ENCODE data around the gene SHC3. TPM values are rescaled to one million over a fixed set of nuclear protein-coding genes. Genes with fewer than 3 reads are reported as not detected.

SHC3 gene
- total RNA-seq, 1 donor from 2014 or later, result not detected

GRCh38 chr9:89029788-89030187 is 148.8 kb downstream of the SHC3 start:
- Mint-ChIP-seq H3K27me3 (ENCODE audit: insufficient read depth) (peaks cover 11% of the 10 kb centered on the region), H3K4me1 (ENCODE audit: low read depth) (no peaks in the 10 kb centered on the region), H3K9me3 (peaks cover 9% of the 10 kb centered on the region), H3K36me3 (ENCODE audit: low read depth) (no peaks in the 10 kb centered on the region), H3K4me3 (no peak overlapping the region), H3K27ac (no peak overlapping the region)
- no peak for DNase-seq (ENCODE audit: low spot score)
- intact Hi-C loops (cut with micrococcal nuclease), result no loop called here

GRCh38 chr9:89026876-89027275 is 151.7 kb downstream of the SHC3 start:
- Mint-ChIP-seq H3K27ac (no peak overlapping the region), H3K4me1 (ENCODE audit: low read depth) (no peaks in the 10 kb centered on the region)

GRCh38 chr9:89025553-89025952 is 153.1 kb downstream of the SHC3 start:
- intact Hi-C loops (cut with micrococcal nuclease), result no loop called here
- Mint-ChIP-seq H3K36me3 (ENCODE audit: low read depth) (no peaks in the 10 kb centered on the region), H3K27me3 (ENCODE audit: insufficient read depth) (peaks cover 4% of the 10 kb centered on the region), H3K27ac (no peak overlapping the region), H3K9me3 (peaks cover 9% of the 10 kb centered on the region), H3K4me1 (ENCODE audit: low read depth) (no peaks in the 10 kb centered on the region), H3K4me3 (no peak overlapping the region)
- DNase-seq (ENCODE audit: low spot score), result no peak

More at GRCh38 chr9:89026876-89027275, 151.7 kb downstream of the SHC3 start:
- DNase-seq (ENCODE audit: low spot score), result no peak
- intact Hi-C loops (cut with micrococcal nuclease), result no loop called here
- H3K27me3 Mint-ChIP-seq (ENCODE audit: insufficient read depth), result peaks cover 7% of the 10 kb centered on the region
- H3K36me3 Mint-ChIP-seq (ENCODE audit: low read depth), result no peaks in the 10 kb centered on the region
- H3K9me3 Mint-ChIP-seq, result peaks cover 9% of the 10 kb centered on the region
- H3K4me3 Mint-ChIP-seq, result no peak overlapping the region

- H3K4me1 Mint-ChIP-seq (ENCODE audit: low read depth), result no peaks in the 10 kb centered on the region
- no peaks in the 10 kb centered on the region for H3K36me3 Mint-ChIP-seq (ENCODE audit: low read depth)
- no peak for DNase-seq (ENCODE audit: low spot score)
- intact Hi-C loops (cut with micrococcal nuclease), result no loop called here
- H3K9me3 Mint-ChIP-seq, result peaks cover 5% of the 10 kb centered on the region
- H3K27ac Mint-ChIP-seq, result no peak overlapping the region
- H3K4me3 Mint-ChIP-seq, result no peak overlapping the region
- peaks cover 4% of the 10 kb centered on the region for H3K27me3 Mint-ChIP-seq (ENCODE audit: insufficient read depth)
Measured at GRCh38 chr9:89024727-89025126, 153.9 kb downstream of the SHC3 start.

- Mint-ChIP-seq H3K9me3 (no peaks in the 10 kb centered on the region), H3K4me1 (ENCODE audit: low read depth) (no peaks in the 10 kb centered on the region), H3K27ac (no peak overlapping the region), H3K36me3 (ENCODE audit: low read depth) (no peaks in the 10 kb centered on the region), H3K4me3 (no peak overlapping the region), H3K27me3 (ENCODE audit: insufficient read depth) (peaks cover 9% of the 10 kb centered on the region)
- intact Hi-C loops (cut with micrococcal nuclease), result no loop called here
- no peak for DNase-seq (ENCODE audit: low spot score)
Measured at GRCh38 chr9:89023740-89024139, 154.9 kb downstream of the SHC3 start.

- Mint-ChIP-seq H3K36me3 (ENCODE audit: low read depth) (no peaks in the 10 kb centered on the region), H3K4me3 (no peak overlapping the region), H3K27ac (no peak overlapping the region), H3K4me1 (ENCODE audit: low read depth) (no peaks in the 10 kb centered on the region), H3K9me3 (no peaks in the 10 kb centered on the region), H3K27me3 (ENCODE audit: insufficient read depth) (peaks cover 14% of the 10 kb centered on the region)
- DNase-seq (ENCODE audit: low spot score), result no peak
- intact Hi-C loops (cut with micrococcal nuclease), result no loop called here
Measured at GRCh38 chr9:89022902-89023301, 155.7 kb downstream of the SHC3 start.

GRCh38 chr9:89022001-89022759 is 156.4 kb downstream of the SHC3 start:
- Mint-ChIP-seq H3K27me3 (ENCODE audit: insufficient read depth) (peaks cover 20% of the 10 kb centered on the region), H3K27ac (no peak overlapping the region), H3K4me3 (no peak overlapping the region), H3K4me1 (ENCODE audit: low read depth) (no peaks in the 10 kb centered on the region), H3K9me3 (no peaks in the 10 kb centered on the region), H3K36me3 (ENCODE audit: low read depth) (no peaks in the 10 kb centered on the region)
- intact Hi-C loops (cut with micrococcal nuclease), result no loop called here
- DNase-seq (ENCODE audit: low spot score), result no peak

- DNase-seq (ENCODE audit: low spot score), result no peak
- no peaks in the 10 kb centered on the region for H3K36me3 Mint-ChIP-seq (ENCODE audit: low read depth)
- intact Hi-C loops (cut with micrococcal nuclease), result no loop called here
- H3K4me3 Mint-ChIP-seq, result no peak overlapping the region
- no peaks in the 10 kb centered on the region for H3K9me3 Mint-ChIP-seq
- H3K4me1 Mint-ChIP-seq (ENCODE audit: low read depth), result no peaks in the 10 kb centered on the region
- H3K27ac Mint-ChIP-seq, result no peak overlapping the region
- H3K27me3 Mint-ChIP-seq (ENCODE audit: insufficient read depth), result peaks cover 19% of the 10 kb centered on the region
Measured at GRCh38 chr9:89021154-89021803, 157.3 kb downstream of the SHC3 start.

GRCh38 chr9:89020754-89021153 is 157.9 kb downstream of the SHC3 start:
- H3K36me3 Mint-ChIP-seq (ENCODE audit: low read depth), result no peaks in the 10 kb centered on the region
- no peaks in the 10 kb centered on the region for H3K9me3 Mint-ChIP-seq
- intact Hi-C loops (cut with micrococcal nuclease), result no loop called here
- H3K27ac Mint-ChIP-seq, result no peak overlapping the region
- no peak overlapping the region for H3K4me3 Mint-ChIP-seq
- DNase-seq (ENCODE audit: low spot score), result no peak
- H3K27me3 Mint-ChIP-seq (ENCODE audit: insufficient read depth), result peaks cover 19% of the 10 kb centered on the region
- H3K4me1 Mint-ChIP-seq (ENCODE audit: low read depth), result no peaks in the 10 kb centered on the region

- no peaks in the 10 kb centered on the region for H3K36me3 Mint-ChIP-seq (ENCODE audit: low read depth)
- no peaks in the 10 kb centered on the region for H3K9me3 Mint-ChIP-seq
- H3K27ac Mint-ChIP-seq, result no peak overlapping the region
- H3K27me3 Mint-ChIP-seq (ENCODE audit: insufficient read depth), result peaks cover 19% of the 10 kb centered on the region
- H3K4me3 Mint-ChIP-seq, result no peak overlapping the region
- H3K4me1 Mint-ChIP-seq (ENCODE audit: low read depth), result no peaks in the 10 kb centered on the region
- no peak for DNase-seq (ENCODE audit: low spot score)
- intact Hi-C loops (cut with micrococcal nuclease), result no loop called here
Measured at GRCh38 chr9:89015336-89015735, 163.3 kb downstream of the SHC3 start.

- no peak overlapping the region for H3K27ac Mint-ChIP-seq
- intact Hi-C loops (cut with micrococcal nuclease), result no loop called here
- no peaks in the 10 kb centered on the region for H3K4me1 Mint-ChIP-seq (ENCODE audit: low read depth)
- H3K4me3 Mint-ChIP-seq, result no peak overlapping the region
- DNase-seq (ENCODE audit: low spot score), result no peak
- no peaks in the 10 kb centered on the region for H3K36me3 Mint-ChIP-seq (ENCODE audit: low read depth)
- H3K9me3 Mint-ChIP-seq, result no peaks in the 10 kb centered on the region
- H3K27me3 Mint-ChIP-seq (ENCODE audit: insufficient read depth), result peaks cover 18% of the 10 kb centered on the region
Measured at GRCh38 chr9:89014153-89014552, 164.5 kb downstream of the SHC3 start.

- intact Hi-C loops (cut with micrococcal nuclease), result no loop called here
- H3K9me3 Mint-ChIP-seq, result no peaks in the 10 kb centered on the region
- H3K27me3 Mint-ChIP-seq (ENCODE audit: insufficient read depth), result peaks cover 13% of the 10 kb centered on the region
- no peak for DNase-seq (ENCODE audit: low spot score)
- H3K4me1 Mint-ChIP-seq (ENCODE audit: low read depth), result no peaks in the 10 kb centered on the region
- no peaks in the 10 kb centered on the region for H3K36me3 Mint-ChIP-seq (ENCODE audit: low read depth)
- H3K4me3 Mint-ChIP-seq, result no peak overlapping the region
- no peak overlapping the region for H3K27ac Mint-ChIP-seq
Measured at GRCh38 chr9:89013660-89014059, 165.0 kb downstream of the SHC3 start.

GRCh38 chr9:89012294-89013042 is 166.2 kb downstream of the SHC3 start:
- Mint-ChIP-seq H3K4me3 (no peak overlapping the region), H3K27me3 (ENCODE audit: insufficient read depth) (peaks cover 4% of the 10 kb centered on the region), H3K36me3 (ENCODE audit: low read depth) (no peaks in the 10 kb centered on the region), H3K9me3 (no peaks in the 10 kb centered on the region), H3K27ac (no peak overlapping the region), H3K4me1 (ENCODE audit: low read depth) (no peaks in the 10 kb centered on the region)
- intact Hi-C loops (cut with micrococcal nuclease), result no loop called here
- no peak for DNase-seq (ENCODE audit: low spot score)
